Astrocyte (in vitro differentiated cells and primary cell): ENCODE measurements around the gene LRRTM4. TPM values are rescaled to one million over a fixed set of nuclear protein-coding genes. Genes with fewer than 3 reads are reported as not detected.

ENCODE experiments used
- DNase-seq: peaks from one replicate; pipeline ENCODE4 v3.0.0-alpha.2; 2010; ENCODE audit warnings: low read depth
- FAIRE-seq: peaks from 2 replicates; lab custom pipeline; 2011; peaks lifted over from hg19 to GRCh38; lab: Jason Lieb, UNC
- H2AFZ ChIP-seq: 2 replicates; pipeline ENCODE4 v1.6.0; 2012; ENCODE audit warnings: low read depth, low read length, inconsistent platforms
- H3K27ac ChIP-seq: 2 replicates; pipeline ENCODE4 v1.5.1; 2011; ENCODE audit warnings: low read depth, low read length, inconsistent platforms
- H3K27me3 ChIP-seq: 2 replicates; pipeline ENCODE4 v1.6.0; 2011; ENCODE audit warnings: low read length, inconsistent platforms; ENCODE audit not compliant: insufficient read depth
- H3K36me3 ChIP-seq: 2 replicates; pipeline ENCODE4 v1.5.1; 2011; ENCODE audit warnings: low read length, inconsistent platforms; ENCODE audit not compliant: insufficient read depth
- H3K4me1 ChIP-seq: 2 replicates; pipeline ENCODE4 v1.5.1; 2011; ENCODE audit warnings: low read length, inconsistent platforms; ENCODE audit not compliant: insufficient read depth
- H3K4me2 ChIP-seq: 2 replicates; pipeline ENCODE4 v1.6.0; 2012; ENCODE audit warnings: low read length, inconsistent platforms
- H3K4me3 ChIP-seq: 2 replicates; pipeline ENCODE4 v1.5.1; 2011; ENCODE audit warnings: low read depth, mild to moderate bottlenecking, low read length, inconsistent platforms; ENCODE audit not compliant: insufficient read depth
- H3K79me2 ChIP-seq: 2 replicates; pipeline ENCODE4 v1.6.0; 2012; ENCODE audit warnings: mild to moderate bottlenecking, low read length, inconsistent platforms; ENCODE audit not compliant: insufficient read depth
- H3K9ac ChIP-seq: 2 replicates; pipeline ENCODE4 v1.6.0; 2012; ENCODE audit warnings: mild to moderate bottlenecking, low read length, inconsistent platforms
- H3K9me3 ChIP-seq: 2 replicates; pipeline ENCODE4 v1.5.1; 2012; ENCODE audit warnings: low read depth, mild to moderate bottlenecking, low read length, inconsistent platforms; ENCODE audit not compliant: insufficient read depth
- H4K20me1 ChIP-seq: 2 replicates; pipeline ENCODE4 v1.6.0; 2012; ENCODE audit warnings: low read length, inconsistent platforms; ENCODE audit not compliant: insufficient read depth
- H3K27ac Mint-ChIP-seq: one replicate; pipeline ENCODE4 v1.8.0; 2021; ENCODE audit warnings: mild to moderate bottlenecking, mixed read lengths; ENCODE audit not compliant: unreplicated experiment
- H3K27me3 Mint-ChIP-seq: one replicate; pipeline ENCODE4 v1.8.0; 2021; ENCODE audit warnings: low read depth, mixed read lengths; ENCODE audit not compliant: unreplicated experiment
- H3K36me3 Mint-ChIP-seq: one replicate; pipeline ENCODE4 v1.8.0; 2021; ENCODE audit warnings: low read depth, mixed read lengths; ENCODE audit not compliant: unreplicated experiment
- H3K4me1 Mint-ChIP-seq: one replicate; pipeline ENCODE4 v1.8.0; 2021; ENCODE audit warnings: low read depth, mixed read lengths; ENCODE audit not compliant: unreplicated experiment
- H3K4me3 Mint-ChIP-seq: one replicate; pipeline ENCODE4 v1.8.0; 2021; ENCODE audit warnings: mild to moderate bottlenecking, moderate library complexity, mixed read lengths; ENCODE audit not compliant: unreplicated experiment
- H3K9me3 Mint-ChIP-seq: one replicate; pipeline ENCODE4 v1.8.0; 2021; ENCODE audit warnings: mild to moderate bottlenecking, mixed read lengths; ENCODE audit not compliant: unreplicated experiment
- EZH2 ChIP-seq: IDR thresholded peaks from 2 replicates; pipeline ENCODE4 v1.6.1; 2012; ENCODE audit warnings: mild to moderate bottlenecking, low read length, inconsistent platforms; ENCODE audit not compliant: insufficient read depth
- total RNA-seq: library from RNA; stranded (reverse); gene quantifications from 2 replicates; pipeline ENCODE4 v1.2.1, GENCODE V29; 2021
- TF ChIP-seq, protein P1 (sequence below): IDR thresholded peaks from 2 replicates; pipeline ENCODE4 v1.5.1; 2011; ENCODE audit warnings: low read depth, mild to moderate bottlenecking, inconsistent platforms, low read length, moderate library complexity; ENCODE audit not compliant: insufficient read depth

Gene LRRTM4
- total RNA-seq, 1 donor from 2014 or later = 0.59 TPM

DNA sequence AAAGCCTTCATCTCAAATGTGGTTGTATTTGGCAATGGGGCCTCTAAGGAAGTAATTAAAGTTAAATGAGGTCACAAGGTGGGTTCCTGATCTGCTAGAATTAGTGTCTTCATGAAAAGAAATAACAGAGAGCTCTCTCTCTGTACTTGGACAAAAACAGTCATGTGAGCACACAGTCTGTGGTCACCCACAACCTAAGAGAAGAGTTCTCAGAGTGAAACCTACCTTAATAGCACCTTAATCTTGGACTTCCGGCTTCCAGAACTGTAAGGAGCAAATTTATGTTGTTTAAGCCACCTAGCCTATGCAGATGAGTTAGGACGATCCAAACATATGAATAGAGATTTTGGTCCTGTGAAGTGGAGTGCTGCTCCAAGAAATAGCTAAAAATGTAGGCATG lies 758.9 kb downstream of the LRRTM4 start:
- no peaks in the 10 kb centered on the region for H3K9me3 Mint-ChIP-seq

DNA sequence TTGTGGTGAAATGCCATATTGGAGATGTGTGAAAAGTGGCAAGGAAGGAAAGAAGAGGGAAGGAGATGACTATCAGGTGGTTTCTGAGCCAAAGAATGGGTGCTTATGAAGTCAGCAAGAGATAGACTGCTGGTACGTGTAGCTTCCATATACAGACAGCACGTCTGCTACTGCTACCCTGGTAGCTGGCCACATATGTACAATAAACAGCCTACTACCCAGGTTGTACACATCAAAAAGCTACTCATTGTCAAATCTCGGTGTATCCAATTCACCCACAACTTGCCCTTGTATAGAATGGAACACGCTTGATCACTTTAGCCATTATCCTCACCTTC lies 761.8 kb downstream of the LRRTM4 start:
- Histone ChIP-seq H4K20me1 (no peaks in the 10 kb centered on the region), H3K4me2 (no peak overlapping the region), H3K36me3 (no peaks in the 10 kb centered on the region), H2AFZ (no peak overlapping the region), H3K9ac (no peak overlapping the region), H3K27me3 (no peaks in the 10 kb centered on the region), H3K27ac (no peak overlapping the region), H3K79me2 (no peaks in the 10 kb centered on the region), H3K9me3 (peaks cover 3% of the 10 kb centered on the region), H3K4me3 (no peak overlapping the region), H3K4me1 (no peaks in the 10 kb centered on the region)
- H3K36me3 Mint-ChIP-seq = no peaks in the 10 kb centered on the region
- FAIRE-seq (no peak), DNase-seq (no peak)
- no peaks in the 10 kb centered on the region for H3K9me3 Mint-ChIP-seq
- H3K27ac Mint-ChIP-seq = no peak overlapping the region
- H3K4me3 Mint-ChIP-seq = no peak overlapping the region
- no peaks in the 10 kb centered on the region for H3K27me3 Mint-ChIP-seq
- TF ChIP-seq, protein P1, sequence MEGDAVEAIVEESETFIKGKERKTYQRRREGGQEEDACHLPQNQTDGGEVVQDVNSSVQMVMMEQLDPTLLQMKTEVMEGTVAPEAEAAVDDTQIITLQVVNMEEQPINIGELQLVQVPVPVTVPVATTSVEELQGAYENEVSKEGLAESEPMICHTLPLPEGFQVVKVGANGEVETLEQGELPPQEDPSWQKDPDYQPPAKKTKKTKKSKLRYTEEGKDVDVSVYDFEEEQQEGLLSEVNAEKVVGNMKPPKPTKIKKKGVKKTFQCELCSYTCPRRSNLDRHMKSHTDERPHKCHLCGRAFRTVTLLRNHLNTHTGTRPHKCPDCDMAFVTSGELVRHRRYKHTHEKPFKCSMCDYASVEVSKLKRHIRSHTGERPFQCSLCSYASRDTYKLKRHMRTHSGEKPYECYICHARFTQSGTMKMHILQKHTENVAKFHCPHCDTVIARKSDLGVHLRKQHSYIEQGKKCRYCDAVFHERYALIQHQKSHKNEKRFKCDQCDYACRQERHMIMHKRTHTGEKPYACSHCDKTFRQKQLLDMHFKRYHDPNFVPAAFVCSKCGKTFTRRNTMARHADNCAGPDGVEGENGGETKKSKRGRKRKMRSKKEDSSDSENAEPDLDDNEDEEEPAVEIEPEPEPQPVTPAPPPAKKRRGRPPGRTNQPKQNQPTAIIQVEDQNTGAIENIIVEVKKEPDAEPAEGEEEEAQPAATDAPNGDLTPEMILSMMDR = no peak
- no peak for TF ChIP-seq EZH2
- H3K4me1 Mint-ChIP-seq = no peaks in the 10 kb centered on the region

More for the DNA sequence above, 758.9 kb downstream of the LRRTM4 start:
- Histone ChIP-seq H3K4me3 (no peak overlapping the region), H3K4me2 (no peak overlapping the region), H3K9ac (no peak overlapping the region), H2AFZ (no peak overlapping the region), H4K20me1 (no peaks in the 10 kb centered on the region), H3K36me3 (no peaks in the 10 kb centered on the region), H3K9me3 (peaks cover 3% of the 10 kb centered on the region), H3K27ac (no peak overlapping the region), H3K27me3 (no peaks in the 10 kb centered on the region), H3K79me2 (no peaks in the 10 kb centered on the region), H3K4me1 (no peaks in the 10 kb centered on the region)
- no peaks in the 10 kb centered on the region for H3K36me3 Mint-ChIP-seq
- no peak overlapping the region for H3K27ac Mint-ChIP-seq
- no peak for DNase-seq
- FAIRE-seq = no peak
- H3K4me3 Mint-ChIP-seq = no peak overlapping the region
- no peaks in the 10 kb centered on the region for H3K27me3 Mint-ChIP-seq
- TF ChIP-seq, protein P1 = no peak
- TF ChIP-seq EZH2 = no peak
- H3K4me1 Mint-ChIP-seq = no peaks in the 10 kb centered on the region

DNA sequence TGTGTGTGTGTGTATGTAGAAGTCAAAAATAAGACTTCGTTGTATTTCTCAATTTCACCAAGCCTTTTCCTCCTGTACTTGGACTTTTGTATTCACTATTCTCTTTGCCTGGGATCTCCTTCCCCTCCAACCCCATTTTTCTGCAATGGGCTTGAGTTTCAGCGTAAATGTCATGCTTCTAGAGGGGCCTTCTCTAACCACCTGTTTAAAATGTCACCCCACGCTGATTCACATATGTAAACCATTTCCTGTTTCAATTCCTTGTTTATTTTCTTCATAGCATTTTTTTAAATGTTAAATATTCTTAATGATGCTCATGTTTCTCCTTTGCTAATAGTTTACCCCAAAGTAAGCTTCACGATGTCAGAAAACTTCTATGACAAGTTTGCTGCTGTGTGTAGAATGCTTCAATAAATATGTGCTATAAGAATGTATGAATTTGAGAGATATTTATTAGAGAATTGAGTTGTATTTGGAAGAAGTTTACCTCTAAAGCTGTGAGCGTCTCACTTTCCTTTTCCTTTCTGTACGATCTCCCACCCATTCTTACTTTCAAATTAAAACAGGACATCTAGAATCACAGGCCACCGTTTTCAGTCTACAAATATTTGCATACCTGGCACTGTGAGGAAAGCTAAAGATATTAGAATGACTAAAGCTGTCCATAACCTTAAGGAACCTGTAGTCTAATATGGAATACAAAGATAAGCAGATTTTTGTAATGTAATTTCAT lies 762.4 kb downstream of the LRRTM4 start:
- FAIRE-seq (no peak), DNase-seq (no peak)
- H3K27ac Mint-ChIP-seq = no peak overlapping the region
- TF ChIP-seq EZH2 = no peak
- TF ChIP-seq, protein P1 = no peak
- H3K4me1 Mint-ChIP-seq = no peaks in the 10 kb centered on the region
- Histone ChIP-seq H3K9me3 (peaks cover 3% of the 10 kb centered on the region), H3K4me3 (no peak overlapping the region), H4K20me1 (no peaks in the 10 kb centered on the region), H3K27ac (no peak overlapping the region), H3K9ac (no peak overlapping the region), H3K79me2 (no peaks in the 10 kb centered on the region), H3K4me1 (no peaks in the 10 kb centered on the region), H3K36me3 (no peaks in the 10 kb centered on the region), H2AFZ (no peak overlapping the region), H3K27me3 (no peaks in the 10 kb centered on the region), H3K4me2 (no peak overlapping the region)
- no peaks in the 10 kb centered on the region for H3K9me3 Mint-ChIP-seq
- no peaks in the 10 kb centered on the region for H3K27me3 Mint-ChIP-seq
- H3K4me3 Mint-ChIP-seq = no peak overlapping the region
- H3K36me3 Mint-ChIP-seq = no peaks in the 10 kb centered on the region
